GM21447 (cell line): Measurements from ENCODE around the gene LMO3.
"Not testable (repeated sequence)": the region's sequence is repeated elsewhere in the genome, so short reads cannot be mapped to it uniquely, and the experiment has no call there.

Experiments used
- ATAC-seq: cut with Tn5 transposase; IDR thresholded peaks from one replicate; pipeline ENCODE4 v1.9.1; 2021; ENCODE audit not compliant: unreplicated experiment

Gene LMO3

GRCh38 chr12:16553457-16553856, 52.5 kb downstream of the LMO3 start:
- ATAC-seq = no peak

GRCh38 chr12:16552301-16552700, 53.7 kb downstream of the LMO3 start:
- ATAC-seq = no peak

GRCh38 chr12:16545836-16546235, 60.1 kb downstream of the LMO3 start:
- no peak for ATAC-seq

GRCh38 chr12:16542586-16542985, 63.4 kb downstream of the LMO3 start:
- no peak for ATAC-seq

GRCh38 chr12:16537652-16538051, 68.3 kb downstream of the LMO3 start:
- not testable (repeated sequence) for ATAC-seq

GRCh38 chr12:16531621-16532020, 74.3 kb downstream of the LMO3 start:
- ATAC-seq = no peak

GRCh38 chr12:16530268-16530850, 75.6 kb downstream of the LMO3 start:
- ATAC-seq = no peak

GRCh38 chr12:16526693-16527092, 79.3 kb downstream of the LMO3 start:
- ATAC-seq = no peak

- no peak for ATAC-seq
Observed at GRCh38 chr12:16524378-16524777, 81.6 kb downstream of the LMO3 start.

GRCh38 chr12:16523951-16524331, 82.0 kb downstream of the LMO3 start:
- no peak for ATAC-seq

- ATAC-seq = no peak
Observed at GRCh38 chr12:16523284-16523950, 82.5 kb downstream of the LMO3 start.

- ATAC-seq = no peak
Observed at GRCh38 chr12:16520328-16520727, 85.6 kb downstream of the LMO3 start.

- ATAC-seq = no peak
Observed at GRCh38 chr12:16515666-16516065, 90.3 kb downstream of the LMO3 start.

GRCh38 chr12:16513231-16513630, 92.7 kb downstream of the LMO3 start:
- no peak for ATAC-seq

- no peak for ATAC-seq
Observed at GRCh38 chr12:16509411-16509810, 96.6 kb downstream of the LMO3 start.

- ATAC-seq = no peak
Observed at GRCh38 chr12:16506394-16506793, 99.6 kb downstream of the LMO3 start.

GRCh38 chr12:16504200-16504599, 101.8 kb downstream of the LMO3 start:
- ATAC-seq = no peak

- ATAC-seq = no peak
Observed at GRCh38 chr12:16499611-16500010, 106.4 kb downstream of the LMO3 start.
